GM04503 (cell line): ENCODE data around the gene TIMM10B.
"Not testable (repeated sequence)": the region's sequence is repeated elsewhere in the genome, so short reads cannot be mapped to it uniquely, and the experiment has no call there.

Experiments
- DNase-seq: peaks from one replicate; pipeline ENCODE4 v3.0.0-alpha.2; 2012; ENCODE audit warnings: low read depth

Gene TIMM10B

GRCh38 chr11:6505577-6506240, 24.4 kb downstream of the TIMM10B start:
- peak; percentile 43 for DNase-seq

- no peak for DNase-seq
Observed at GRCh38 chr11:6516865-6517264, 35.6 kb downstream of the TIMM10B start.

GRCh38 chr11:6520265-6520664, 39.0 kb downstream of the TIMM10B start:
- no peak for DNase-seq

- DNase-seq, result not testable (repeated sequence)
Observed at GRCh38 chr11:6521946-6522345, 40.6 kb downstream of the TIMM10B start.

- peak; percentile 10 for DNase-seq
Observed at GRCh38 chr11:6523253-6523652, 42.0 kb downstream of the TIMM10B start.

GRCh38 chr11:6526411-6527135, 45.3 kb downstream of the TIMM10B start:
- no peak for DNase-seq

GRCh38 chr11:6529266-6529665, 48.0 kb downstream of the TIMM10B start:
- DNase-seq, result no peak

GRCh38 chr11:6530848-6531247, 49.5 kb downstream of the TIMM10B start:
- no peak for DNase-seq

GRCh38 chr11:6531267-6531752, 50.0 kb downstream of the TIMM10B start:
- peak; percentile 21 for DNase-seq
